HT-29 (cell line): ENCODE data around the gene SLC25A30. TPM values are rescaled to one million over a fixed set of nuclear protein-coding genes. Genes with fewer than 3 reads are reported as not detected.

Experiments used
- DNase-seq: peaks from one replicate; pipeline ENCODE4 v3.0.0-alpha.2; 2015; ENCODE audit warnings: low spot score
- total RNA-seq: library from RNA; depleted of rRNA; stranded (reverse); fragments of >200 nt; shearing (Covaris generic); gene quantifications from 2 replicates; pipeline ENCODE4 v1.2.3, GENCODE V29; 2014; rRNA removed

Gene SLC25A30
- 1.1 and 4.1 TPM in 2 replicates for total RNA-seq

DNA sequence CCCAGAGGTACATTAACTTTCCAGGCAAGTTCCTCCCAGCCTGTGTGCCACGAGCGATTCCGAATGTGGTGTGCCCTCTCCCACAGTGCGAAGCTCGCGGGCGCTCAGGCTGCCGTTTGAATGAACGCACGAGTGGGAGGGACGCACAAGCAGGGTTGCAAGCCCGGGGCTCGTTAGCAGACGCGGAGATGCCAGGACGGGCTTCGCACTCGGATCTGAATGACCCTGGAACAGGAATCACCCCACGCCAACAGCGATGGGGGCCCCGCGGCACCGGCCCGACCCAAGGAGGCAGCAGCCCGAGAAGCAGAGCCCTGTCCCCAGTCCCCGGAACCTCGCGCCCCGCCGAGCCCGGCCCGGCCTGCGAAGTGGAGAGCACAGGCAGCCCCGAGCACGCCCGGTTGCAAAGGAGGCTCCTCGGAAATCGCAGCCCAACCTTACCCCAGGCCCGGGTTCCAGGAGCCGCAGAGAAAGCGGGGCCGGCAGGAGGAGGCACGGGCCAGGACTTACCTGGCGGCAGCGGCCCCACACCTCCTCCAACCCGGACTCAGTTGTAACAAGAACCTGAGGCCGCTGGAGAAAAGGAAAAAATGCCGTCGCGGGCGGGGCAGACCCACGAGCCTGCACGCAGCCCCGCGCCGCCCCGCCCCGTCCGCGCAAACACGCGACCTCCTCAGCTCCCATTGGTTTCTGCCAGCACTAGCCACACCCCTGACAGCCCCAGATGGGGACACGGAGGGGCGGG is at the start of gene SLC25A30:
Gene SLC25A30 (minus strand): TSS at position 584 of the 745 bp plus-strand sequence. CDS start 6,948 bp downstream, outside the sequence.
- DNase-seq = peak; percentile 73

GRCh38 chr13:45466359-45466758 is 48.2 kb upstream of the SLC25A30 start:
- no peak for DNase-seq

- peak; percentile 99 for DNase-seq
Observed at GRCh38 chr13:45464687-45465453, 46.7 kb upstream of the SLC25A30 start, which contains the start of gene COG3. COG3 (plus strand) TSS chr13:45464939; CDS start chr13:45465037, 98 bp downstream.

DNA sequence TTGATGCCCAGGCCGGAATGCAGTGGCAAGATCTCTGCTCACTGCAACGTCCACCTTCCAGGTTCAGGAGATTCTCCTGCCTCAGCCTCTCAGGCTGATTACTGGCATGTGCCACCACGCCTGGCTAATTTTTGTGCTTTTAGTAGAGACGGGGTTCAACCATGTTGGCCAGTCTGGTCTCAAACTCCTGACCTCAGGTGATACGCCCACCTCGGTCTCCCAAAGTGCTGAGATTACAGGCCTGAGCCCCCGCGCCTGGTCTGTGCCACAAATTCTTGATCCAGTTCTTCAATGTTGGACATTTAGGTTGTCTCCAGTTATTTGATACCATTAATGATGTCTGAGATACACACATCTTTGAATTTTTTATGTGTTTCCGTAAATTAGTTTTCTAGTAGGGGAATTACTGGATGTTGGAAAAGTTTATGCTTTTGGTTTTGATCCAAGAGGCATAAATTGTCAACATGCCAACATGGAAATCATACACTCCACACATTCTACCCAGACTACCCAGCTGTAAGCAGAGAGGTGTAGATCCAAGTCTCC is 46.0 kb upstream of the SLC25A30 start:
- DNase-seq = no peak

- no peak for DNase-seq
Observed at GRCh38 chr13:45456196-45456972, 38.2 kb upstream of the SLC25A30 start.

DNA sequence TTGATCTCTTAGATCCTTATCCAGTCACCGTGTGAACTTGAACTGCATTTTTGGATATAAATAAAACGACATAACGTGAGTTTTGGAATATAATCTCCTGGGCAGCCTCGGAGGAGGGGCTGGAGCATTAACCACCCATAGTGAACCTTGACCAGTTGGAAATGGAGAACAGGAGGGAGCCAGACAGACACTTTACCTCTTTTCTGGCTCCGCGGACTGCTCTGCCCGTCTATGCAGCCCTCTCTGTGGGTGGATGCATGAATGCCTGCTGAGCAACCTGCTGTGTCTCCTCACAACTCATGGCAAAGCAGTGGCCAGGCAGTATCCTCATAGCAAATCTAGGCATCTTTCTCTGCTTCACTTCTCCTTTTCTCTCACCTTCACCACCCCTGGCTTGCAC is 36.0 kb upstream of the SLC25A30 start:
- no peak for DNase-seq

DNA sequence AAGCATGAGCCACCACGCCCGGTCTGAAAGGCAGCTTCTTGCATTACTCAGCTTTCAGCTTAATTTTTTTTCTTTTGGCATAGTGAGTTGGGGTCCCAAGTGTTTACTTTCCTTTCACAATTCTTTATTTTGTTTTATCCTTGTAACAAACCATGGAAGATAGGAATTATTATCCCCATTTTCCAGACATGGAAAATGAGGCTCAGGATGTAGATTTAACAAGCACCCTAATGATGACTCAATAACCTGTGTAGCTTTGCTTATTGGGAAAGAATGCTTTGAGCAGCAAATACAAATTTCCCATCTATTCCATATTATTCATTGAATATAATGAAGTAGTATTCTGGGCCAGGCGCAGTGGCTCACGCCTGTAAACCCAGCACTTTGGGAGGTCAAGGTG is 33.1 kb upstream of the SLC25A30 start:
- no peak for DNase-seq

DNA sequence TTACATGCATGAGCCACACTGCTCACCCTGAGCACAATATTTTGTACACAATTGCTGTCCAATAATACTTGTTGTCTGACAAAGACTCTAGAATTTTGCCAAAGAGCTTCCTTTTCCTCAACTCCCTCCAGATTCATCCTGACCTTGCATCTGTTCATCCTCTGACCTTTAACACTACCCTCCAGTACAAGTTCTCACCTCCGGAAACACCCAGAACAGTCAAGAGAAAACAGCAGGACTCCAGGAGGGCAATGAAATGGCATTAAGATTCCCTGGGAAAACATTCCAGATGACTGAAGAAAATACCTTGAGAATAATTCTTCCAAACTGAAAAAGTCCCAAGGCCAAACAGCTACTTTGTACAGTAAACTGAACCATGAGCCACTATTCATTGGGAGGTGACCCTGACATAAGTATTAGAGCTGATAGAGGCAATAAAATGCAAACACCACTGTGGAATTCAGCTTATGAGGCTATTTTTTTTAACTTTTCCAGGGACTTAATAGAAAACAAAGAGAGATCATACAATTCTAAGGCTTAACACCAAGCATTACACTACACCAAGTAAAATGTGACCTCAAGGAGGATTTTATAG is 30.9 kb upstream of the SLC25A30 start:
- DNase-seq = no peak

DNA sequence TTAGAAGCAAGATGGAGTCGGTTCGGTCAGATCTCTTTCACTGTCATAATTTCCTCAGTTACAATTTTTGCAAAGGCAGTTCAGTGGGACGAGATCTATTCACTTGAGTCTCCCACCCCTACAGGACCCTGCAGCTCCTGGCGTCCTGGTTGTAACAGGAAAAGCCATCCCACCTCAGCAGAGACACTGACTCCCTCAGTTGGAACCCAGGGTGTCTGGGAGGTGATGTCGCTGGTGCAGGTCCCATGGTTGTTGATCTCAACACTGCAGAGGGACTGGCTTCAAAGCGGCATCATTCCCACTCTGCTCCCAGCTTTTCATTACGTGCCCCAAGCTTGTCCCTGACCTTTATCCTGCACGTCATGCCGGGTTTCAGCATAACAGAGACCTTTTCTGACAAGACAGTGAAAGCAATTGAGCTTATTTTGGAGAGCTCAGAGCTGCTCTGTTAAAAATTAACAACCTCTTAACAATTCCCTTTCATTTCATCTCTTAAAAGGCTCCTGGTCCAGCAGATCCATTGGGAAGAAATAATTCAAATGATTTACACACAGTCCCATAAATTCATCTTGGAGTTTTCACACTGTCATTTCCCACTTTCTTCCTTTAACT is 29.0 kb upstream of the SLC25A30 start:
- DNase-seq = no peak

- DNase-seq = no peak
Observed at GRCh38 chr13:45446181-45446580, 28.0 kb upstream of the SLC25A30 start.

- no peak for DNase-seq
Observed at GRCh38 chr13:45445053-45445452, 26.9 kb upstream of the SLC25A30 start.

- peak; percentile 23 for DNase-seq
Observed at GRCh38 chr13:45441633-45442032, 23.5 kb upstream of the SLC25A30 start.

- DNase-seq = no peak
Observed at GRCh38 chr13:45439781-45440462, 21.7 kb upstream of the SLC25A30 start.

- no peak for DNase-seq
Observed at GRCh38 chr13:45439008-45439407, 20.8 kb upstream of the SLC25A30 start.

GRCh38 chr13:45437947-45438346 is 19.8 kb upstream of the SLC25A30 start:
- no peak for DNase-seq

GRCh38 chr13:45436953-45437352 is 18.8 kb upstream of the SLC25A30 start:
- no peak for DNase-seq

DNA sequence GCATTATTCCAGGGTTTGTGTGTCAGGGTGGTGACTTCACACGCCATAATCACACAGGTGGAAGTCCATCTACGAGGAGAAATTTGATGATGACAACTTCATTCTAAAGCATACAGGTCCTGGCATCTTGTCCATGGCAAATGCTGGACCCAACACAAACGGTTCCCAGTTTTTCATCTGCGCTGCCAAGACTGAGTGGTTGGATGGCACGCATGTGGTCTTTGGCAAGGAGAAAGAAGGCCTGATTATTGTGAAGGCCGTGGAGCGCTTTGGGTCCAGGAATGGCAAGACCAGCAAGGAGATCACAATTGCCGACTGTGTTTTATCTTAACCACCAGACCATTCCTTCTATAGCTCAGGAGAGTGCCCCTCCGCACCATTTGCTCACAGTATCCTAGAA is 18.2 kb upstream of the SLC25A30 start:
- DNase-seq = no peak

DNA sequence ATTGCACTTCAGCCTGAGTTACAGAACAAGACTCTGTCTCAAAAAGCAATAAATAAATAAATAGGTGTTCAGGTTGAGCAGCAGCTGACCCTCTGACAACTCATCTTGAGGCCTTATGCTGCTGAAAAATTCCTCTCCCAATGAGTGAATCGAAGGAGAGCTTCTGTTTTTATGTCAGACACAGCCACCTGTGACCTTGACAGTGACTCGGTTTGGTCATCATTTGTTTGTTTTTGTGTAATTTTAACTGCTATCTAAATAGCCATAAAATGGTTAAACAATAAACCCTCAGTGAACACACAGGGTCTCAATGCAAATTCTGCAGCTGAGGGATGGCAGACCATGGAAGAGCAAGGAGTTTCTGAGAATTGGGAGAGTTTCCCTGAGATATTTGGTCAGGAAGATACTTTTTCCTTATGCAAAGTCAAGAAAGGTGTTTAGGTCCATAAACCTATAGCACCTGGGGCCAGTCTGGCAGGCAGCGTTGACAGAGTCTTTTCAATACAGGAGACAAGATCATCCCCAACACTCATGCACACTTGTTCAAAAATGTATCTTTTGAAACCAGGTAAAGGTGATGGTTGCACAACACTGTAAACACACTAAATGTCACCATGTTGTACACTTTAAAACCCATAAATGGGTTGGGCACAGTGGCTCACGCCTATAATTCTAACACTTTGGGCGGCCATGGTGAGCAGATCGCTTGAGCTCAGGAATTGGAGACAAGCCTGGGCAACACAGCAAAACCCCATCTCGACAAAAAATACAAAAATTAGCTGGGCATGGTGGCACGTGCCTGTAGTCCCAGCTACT is 16.6 kb upstream of the SLC25A30 start:
- DNase-seq = no peak

GRCh38 chr13:45433381-45433790 is 15.2 kb upstream of the SLC25A30 start:
- no peak for DNase-seq
